IMR-90 (cell line): Measurements from ENCODE around the gene IL3RA. TPM values are rescaled to one million over a fixed set of nuclear protein-coding genes. Genes with fewer than 3 reads are reported as not detected.

Source experiments
- ATAC-seq: fragments of 200-7000 bp; cut with Tn5 transposase; 2 replicates; pipeline ENCODE4 v1.9.1; 2020; ENCODE audit warnings: low read depth, mild to moderate bottlenecking, moderate library complexity
- BruUV-seq: library from RNA; stranded (reverse); fragments of 400-500 nt; replicated peaks from 2 replicates; lab custom pipeline; 2021; lab: Mats Ljungman, UMichigan
- CTCF ChIA-PET: fragments of 300-600 bp; formaldehyde crosslinking; extraction: SDS; loops from one replicate; lab custom pipeline; 2021; ENCODE audit warnings: antibody characterized with exemption; lab: Yijun Ruan, JAX
- POLR2A ChIA-PET: fragments of 300-600 bp; sonication (Branson Sonifier 250); formaldehyde crosslinking; loops from one replicate; lab custom pipeline; 2022; ENCODE audit warnings: antibody characterized with exemption; ENCODE audit not compliant: unreplicated experiment; lab: Charles Lee
- DNase-seq: peaks from one replicate; pipeline ENCODE4 v3.0.0; 2013
- H2AFZ ChIP-seq: replicated peaks from 2 replicates; pipeline ENCODE3; 2013; ENCODE audit warnings: low read length, mild to moderate bottlenecking; ENCODE audit not compliant: poor library complexity
- H2AK5ac ChIP-seq: 2 replicates; pipeline ENCODE4 v1.6.1; 2013; ENCODE audit warnings: low read depth, low read length, inconsistent platforms
- H2AK9ac ChIP-seq: replicated peaks from 2 replicates; pipeline ENCODE3; 2013; ENCODE audit warnings: mild to moderate bottlenecking, low read depth, low read length, moderate library complexity; ENCODE audit not compliant: poor library complexity
- H2BK120ac ChIP-seq: 2 replicates; pipeline ENCODE4 v1.6.1; 2013; ENCODE audit warnings: low read depth, low read length, inconsistent platforms
- H2BK15ac ChIP-seq: 3 replicates; pipeline ENCODE4 v1.6.1; 2013; ENCODE audit warnings: low read depth, low read length, inconsistent platforms
- H2BK20ac ChIP-seq: 2 replicates; pipeline ENCODE4 v1.6.1; 2013; ENCODE audit warnings: low read depth, mild to moderate bottlenecking, inconsistent platforms, low read length, moderate library complexity
- H2BK5ac ChIP-seq: 2 replicates; pipeline ENCODE4 v1.6.1; 2013; ENCODE audit warnings: mild to moderate bottlenecking, low read depth, low read length, inconsistent platforms; ENCODE audit not compliant: poor library complexity, severe bottlenecking
- H3K14ac ChIP-seq: replicated peaks from 2 replicates; pipeline ENCODE4 v1.6.1; 2013; ENCODE audit warnings: low read depth, low read length, inconsistent platforms
- H3K18ac ChIP-seq: 2 replicates; pipeline ENCODE4 v1.6.1; 2013; ENCODE audit warnings: low read depth, low read length, control low read depth
- H3K23ac ChIP-seq: 2 replicates; pipeline ENCODE4 v1.6.1; 2013; ENCODE audit warnings: low read depth, low read length, inconsistent platforms
- H3K27ac ChIP-seq: 2 replicates; pipeline ENCODE4 v1.5.1; 2013; ENCODE audit warnings: mild to moderate bottlenecking, control low read depth, low read length; ENCODE audit not compliant: insufficient read depth
- H3K27me3 ChIP-seq: 2 replicates; pipeline ENCODE4 v1.6.1; 2013; ENCODE audit warnings: low read length; ENCODE audit not compliant: control insufficient read depth, insufficient read depth
- H3K36me3 ChIP-seq: 2 replicates; pipeline ENCODE4 v1.6.1; 2013; ENCODE audit warnings: low read length, mixed read lengths; ENCODE audit not compliant: control insufficient read depth, insufficient read depth
- H3K4ac ChIP-seq: 2 replicates; pipeline ENCODE4 v1.6.1; 2013; ENCODE audit warnings: low read depth, low read length, inconsistent platforms
- H3K4me1 ChIP-seq: 2 replicates; pipeline ENCODE4 v1.6.1; 2013; ENCODE audit warnings: low read length, mixed read lengths; ENCODE audit not compliant: control insufficient read depth, insufficient read depth
- H3K4me2 ChIP-seq: 2 replicates; pipeline ENCODE4 v1.6.1; 2013; ENCODE audit warnings: low read depth, mild to moderate bottlenecking, control low read depth, low read length, moderate library complexity
- H3K4me3 ChIP-seq: 2 replicates; pipeline ENCODE4 v1.5.1; 2013; ENCODE audit warnings: low read depth, mild to moderate bottlenecking, control low read depth, low read length, moderate library complexity; ENCODE audit not compliant: insufficient read depth
- H3K56ac ChIP-seq: 2 replicates; pipeline ENCODE4 v1.6.1; 2013; ENCODE audit warnings: low read length, inconsistent platforms; ENCODE audit not compliant: insufficient read depth; ENCODE audit errors: extremely low read depth
- H3K79me1 ChIP-seq, 2 experiments: 2 replicates each; pipeline ENCODE4 v1.6.1; 2013; ENCODE audit warnings: low read length in 2 of 2, inconsistent platforms in 1 of 2, low read depth in 1 of 2
- H3K9ac ChIP-seq: 2 replicates; pipeline ENCODE4 v1.6.1; 2013; ENCODE audit warnings: low read depth, low read length, control low read depth
- H3K9me1 ChIP-seq: 2 replicates; pipeline ENCODE4 v1.6.1; 2013; ENCODE audit warnings: low read length, inconsistent platforms; ENCODE audit not compliant: insufficient read depth
- H3K9me3 ChIP-seq: 2 replicates; pipeline ENCODE4 v1.6.1; 2013; ENCODE audit warnings: low read length; ENCODE audit not compliant: control insufficient read depth, insufficient read depth
- H4K20me1 ChIP-seq: 2 replicates; pipeline ENCODE4 v1.6.1; 2013; ENCODE audit warnings: low read length, inconsistent platforms; ENCODE audit not compliant: insufficient read depth
- H4K5ac ChIP-seq: 2 replicates; pipeline ENCODE4 v1.6.1; 2013; ENCODE audit warnings: mild to moderate bottlenecking, low read depth, low read length, control low read depth
- H4K8ac ChIP-seq, 2 experiments: 2 replicates each; pipeline ENCODE4 v1.6.1; 2013; ENCODE audit warnings: low read depth in 2 of 2, low read length in 2 of 2, control low read depth in 1 of 2, inconsistent platforms in 1 of 2
- H4K91ac ChIP-seq: 2 replicates; pipeline ENCODE4 v1.6.1; 2013; ENCODE audit warnings: low read depth, low read length, inconsistent platforms; ENCODE audit not compliant: insufficient read depth
- CHD1 ChIP-seq: IDR thresholded peaks from 2 replicates; pipeline ENCODE4 v1.6.1; 2012; ENCODE audit warnings: low read depth, low read length, improper control_type of control experiment
- FOS ChIP-seq: fragments of 150-350 bp; IDR thresholded peaks from 2 replicates; pipeline ENCODE4 v1.6.1; 2016; ENCODE audit warnings: low read depth, low read length
- MAFK ChIP-seq: IDR thresholded peaks from 2 replicates; pipeline ENCODE4 v1.6.1; 2012; ENCODE audit warnings: low read depth, low read length, improper control_type of control experiment
- MXI1 ChIP-seq: IDR thresholded peaks from 2 replicates; pipeline ENCODE4 v1.6.1; 2012; ENCODE audit warnings: low read depth, mild to moderate bottlenecking, low read length, moderate library complexity, borderline replicate concordance
- POLR2A ChIP-seq: IDR thresholded peaks from 2 replicates; pipeline ENCODE4 v1.6.1; 2012; ENCODE audit warnings: mild to moderate bottlenecking, low read depth, low read length
- WGBS, 2 experiments: methylation state at CpG; one replicate each; pipeline versions ENCODE4 v1.1.5 to v1.1.7; 2013; ENCODE audit warnings: missing lambda C conversion rate in 2 of 2; ENCODE audit not compliant: insufficient read length in 1 of 2; ENCODE audit errors: extremely low coverage in 2 of 2; 5-methylcytosine and 5-hydroxymethylcytosine counted together
- dilution Hi-C: fragments of 300-500 bp; cut with HindIII; formaldehyde crosslinking; loops from one replicate; pipeline ENCODE4 v1.14.3; 2018; ENCODE audit warnings: low sequenced_read_pairs; ENCODE audit not compliant: unreplicated experiment
- in situ Hi-C: fragments of 300-500 bp; cut with MboI; formaldehyde crosslinking; loops from 3 replicates; pipeline ENCODE4 v1.14.3; 2019; ENCODE audit warnings: low sequenced_read_pairs, inconsistent platforms, mixed read lengths
- intact Hi-C: fragments of 100-400 bp; cut with micrococcal nuclease; formaldehyde crosslinking; loops from 2 replicates; pipeline ENCODE4 v1.10.0; 2022
- polyA plus RNA-seq, 3 experiments: library from polyadenylated mRNA; depleted of rRNA; stranded (reverse); fragments of >200 nt; gene quantifications; 2 replicates each; pipeline ENCODE4 v1.2.3, GENCODE V29; 2012; ENCODE audit warnings: low replicate concordance in 1 of 3
- total RNA-seq: library from RNA; depleted of rRNA; stranded (reverse); fragments of >200 nt; gene quantifications from 2 replicates; pipeline ENCODE4 v1.2.3, GENCODE V29; 2012
- TF ChIP-seq, protein P1 (sequence below): conservative IDR thresholded peaks from 2 replicates; pipeline ENCODE4 v1.5.1; 2012; ENCODE audit warnings: mild to moderate bottlenecking, low read depth, low read length, improper control_type of control experiment
- TF ChIP-seq, protein P2 (sequence below): fragments of 150-350 bp; IDR thresholded peaks from 2 replicates; pipeline ENCODE4 v1.6.1; 2017; ENCODE audit warnings: mild to moderate bottlenecking, antibody characterized with exemption, low read length, low read depth

Gene IL3RA
- total and polyA plus RNA-seq, 2 of the 4 experiments (the other 2 are of a cell fraction): not detected

DNA sequence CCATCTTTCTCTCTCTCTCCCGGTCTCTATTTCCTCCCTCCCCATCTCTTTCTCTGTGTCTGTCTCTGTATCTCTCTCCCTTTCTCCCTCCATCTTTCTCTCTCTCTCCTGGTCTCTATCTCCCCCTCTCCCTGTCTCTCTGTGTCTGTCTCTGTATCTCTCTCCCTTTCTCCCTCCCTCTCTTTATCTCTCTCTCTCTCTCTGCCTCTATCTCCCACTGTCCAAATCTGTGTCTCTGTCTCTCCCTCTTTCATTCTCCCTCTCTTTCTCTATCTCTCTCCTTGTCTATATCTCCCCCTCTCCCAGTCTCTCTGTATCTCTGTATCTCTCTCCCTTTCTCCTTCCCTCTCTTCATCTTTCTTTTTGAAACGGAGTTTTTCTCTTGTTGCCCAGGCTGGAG lies 23.6 kb downstream of the IL3RA start:
- H2AK5ac ChIP-seq: no peak overlapping the region
- H3K9ac ChIP-seq: no peak overlapping the region
- H3K4ac ChIP-seq: no peak overlapping the region
- peaks cover 9% of the 10 kb centered on the region for H3K36me3 ChIP-seq
- H3K79me1 ChIP-seq: no peaks in the 10 kb centered on the region
- H3K4me2 ChIP-seq: no peak overlapping the region
- 76% methylated on average over 2 of the region's 2 CpGs; no CpG with 5 or more reads in 1 of the 2 experiments for WGBS, 2 experiments
- BruUV-seq: no TSS peak
- no peak overlapping the region for H3K23ac ChIP-seq
- TF ChIP-seq CHD1: no peak
- TF ChIP-seq POLR2A: no peak
- TF ChIP-seq, protein P1, sequence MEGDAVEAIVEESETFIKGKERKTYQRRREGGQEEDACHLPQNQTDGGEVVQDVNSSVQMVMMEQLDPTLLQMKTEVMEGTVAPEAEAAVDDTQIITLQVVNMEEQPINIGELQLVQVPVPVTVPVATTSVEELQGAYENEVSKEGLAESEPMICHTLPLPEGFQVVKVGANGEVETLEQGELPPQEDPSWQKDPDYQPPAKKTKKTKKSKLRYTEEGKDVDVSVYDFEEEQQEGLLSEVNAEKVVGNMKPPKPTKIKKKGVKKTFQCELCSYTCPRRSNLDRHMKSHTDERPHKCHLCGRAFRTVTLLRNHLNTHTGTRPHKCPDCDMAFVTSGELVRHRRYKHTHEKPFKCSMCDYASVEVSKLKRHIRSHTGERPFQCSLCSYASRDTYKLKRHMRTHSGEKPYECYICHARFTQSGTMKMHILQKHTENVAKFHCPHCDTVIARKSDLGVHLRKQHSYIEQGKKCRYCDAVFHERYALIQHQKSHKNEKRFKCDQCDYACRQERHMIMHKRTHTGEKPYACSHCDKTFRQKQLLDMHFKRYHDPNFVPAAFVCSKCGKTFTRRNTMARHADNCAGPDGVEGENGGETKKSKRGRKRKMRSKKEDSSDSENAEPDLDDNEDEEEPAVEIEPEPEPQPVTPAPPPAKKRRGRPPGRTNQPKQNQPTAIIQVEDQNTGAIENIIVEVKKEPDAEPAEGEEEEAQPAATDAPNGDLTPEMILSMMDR: no peak
- TF ChIP-seq MAFK: no peak
- TF ChIP-seq, protein P2, sequence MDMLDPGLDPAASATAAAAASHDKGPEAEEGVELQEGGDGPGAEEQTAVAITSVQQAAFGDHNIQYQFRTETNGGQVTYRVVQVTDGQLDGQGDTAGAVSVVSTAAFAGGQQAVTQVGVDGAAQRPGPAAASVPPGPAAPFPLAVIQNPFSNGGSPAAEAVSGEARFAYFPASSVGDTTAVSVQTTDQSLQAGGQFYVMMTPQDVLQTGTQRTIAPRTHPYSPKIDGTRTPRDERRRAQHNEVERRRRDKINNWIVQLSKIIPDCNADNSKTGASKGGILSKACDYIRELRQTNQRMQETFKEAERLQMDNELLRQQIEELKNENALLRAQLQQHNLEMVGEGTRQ: no peak
- TF ChIP-seq MXI1: no peak
- no peak for TF ChIP-seq FOS
- H4K8ac ChIP-seq: no peak overlapping the region
- H2BK5ac ChIP-seq: no peak overlapping the region
- H3K9me3 ChIP-seq: peaks cover 11% of the 10 kb centered on the region
- H2AFZ ChIP-seq: no peak overlapping the region
- H2AK9ac ChIP-seq: no peak overlapping the region
- CTCF ChIA-PET: no interaction called here
- no peak overlapping the region for H3K14ac ChIP-seq
- H3K27me3 ChIP-seq: no peaks in the 10 kb centered on the region
- no peak overlapping the region for H3K27ac ChIP-seq
- intact Hi-C loops (no loop called here), in situ Hi-C loops (no loop called here), dilution Hi-C loops (no loop called here)
- H2BK20ac ChIP-seq: no peak overlapping the region
- POLR2A ChIA-PET: no interaction called here
- H4K5ac ChIP-seq: no peak overlapping the region
- H2BK120ac ChIP-seq: no peak overlapping the region
- DNase-seq (no peak), ATAC-seq (no peak)
- no peaks in the 10 kb centered on the region for H3K9me1 ChIP-seq
- H4K20me1 ChIP-seq: no peaks in the 10 kb centered on the region
- no peak overlapping the region for H3K56ac ChIP-seq
- no peak overlapping the region for H3K18ac ChIP-seq
- no peaks in the 10 kb centered on the region for H3K4me1 ChIP-seq
- H3K4me3 ChIP-seq: no peak overlapping the region
- no peak overlapping the region for H4K91ac ChIP-seq
- no peak overlapping the region for H2BK15ac ChIP-seq
